Glutamatergic neuron (in vitro differentiated cells): Measurements from ENCODE around the gene GALNT7. TPM values are rescaled to one million over a fixed set of nuclear protein-coding genes. Genes with fewer than 3 reads are reported as not detected.

ENCODE experiments used
- DNase-seq: peaks from one replicate; pipeline ENCODE4 v3.0.0; 2022
- H3K27ac Mint-ChIP-seq: one replicate; pipeline ENCODE4 v1.8.0; 2020; ENCODE audit warnings: mild to moderate bottlenecking, mixed read lengths, inconsistent platforms; ENCODE audit not compliant: unreplicated experiment
- H3K27me3 Mint-ChIP-seq: one replicate; pipeline ENCODE4 v1.8.0; 2020; ENCODE audit warnings: mild to moderate bottlenecking, moderate library complexity, mixed read lengths, inconsistent platforms; ENCODE audit not compliant: unreplicated experiment
- H3K36me3 Mint-ChIP-seq: one replicate; pipeline ENCODE4 v1.8.0; 2020; ENCODE audit warnings: mild to moderate bottlenecking, mixed read lengths, inconsistent platforms; ENCODE audit not compliant: unreplicated experiment
- H3K4me1 Mint-ChIP-seq: one replicate; pipeline ENCODE4 v1.8.0; 2020; ENCODE audit warnings: mild to moderate bottlenecking, low read depth, mixed read lengths, inconsistent platforms; ENCODE audit not compliant: unreplicated experiment
- H3K4me3 Mint-ChIP-seq: one replicate; pipeline ENCODE4 v1.8.0; 2020; ENCODE audit warnings: mild to moderate bottlenecking, mixed read lengths, inconsistent platforms; ENCODE audit not compliant: unreplicated experiment
- H3K9me3 Mint-ChIP-seq: one replicate; pipeline ENCODE4 v1.8.0; 2020; ENCODE audit warnings: mild to moderate bottlenecking, moderate library complexity, mixed read lengths, inconsistent platforms; ENCODE audit not compliant: unreplicated experiment
- total RNA-seq: library from RNA; stranded (reverse); fragmentation: NEBNext Ultra II Directional; extraction: Animal tissue kit (Norgen Biotek cat#: 25700); gene quantifications from one replicate; pipeline ENCODE4 v1.2.1, GENCODE V29; 2021; ENCODE audit not compliant: unreplicated experiment
- TF ChIP-seq, protein P1 (sequence below): fragments of 200-600 bp; sonication (generic); IDR thresholded peaks from one replicate; pipeline ENCODE4 v1.5.0; 2021; ENCODE audit not compliant: partially characterized antibody, unreplicated experiment

Gene GALNT7
- total RNA-seq, 1 donor from 2014 or later: 17.9 TPM

DNA sequence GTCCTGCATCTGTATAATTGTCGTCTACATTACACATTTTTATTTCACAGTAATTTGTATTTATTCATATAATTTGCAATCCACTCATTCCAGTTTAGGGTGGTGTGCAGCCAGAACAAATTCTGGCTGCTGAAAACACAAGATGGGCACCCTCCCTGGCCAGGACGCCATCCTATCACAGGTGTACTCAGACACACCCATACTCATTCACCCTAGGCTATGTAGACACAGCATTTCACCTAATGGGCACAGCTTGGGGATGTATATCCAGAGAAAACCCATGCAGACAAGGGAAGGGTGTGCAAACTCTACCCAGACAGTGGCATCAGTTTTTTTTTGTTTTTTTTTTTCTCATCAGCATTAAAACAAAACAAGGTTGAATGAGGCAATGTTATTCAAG is 92.4 kb downstream of the GALNT7 start:
- no peak overlapping the region for H3K4me3 Mint-ChIP-seq
- peaks cover 3% of the 10 kb centered on the region for H3K9me3 Mint-ChIP-seq
- H3K36me3 Mint-ChIP-seq: no peaks in the 10 kb centered on the region
- TF ChIP-seq, protein P1, sequence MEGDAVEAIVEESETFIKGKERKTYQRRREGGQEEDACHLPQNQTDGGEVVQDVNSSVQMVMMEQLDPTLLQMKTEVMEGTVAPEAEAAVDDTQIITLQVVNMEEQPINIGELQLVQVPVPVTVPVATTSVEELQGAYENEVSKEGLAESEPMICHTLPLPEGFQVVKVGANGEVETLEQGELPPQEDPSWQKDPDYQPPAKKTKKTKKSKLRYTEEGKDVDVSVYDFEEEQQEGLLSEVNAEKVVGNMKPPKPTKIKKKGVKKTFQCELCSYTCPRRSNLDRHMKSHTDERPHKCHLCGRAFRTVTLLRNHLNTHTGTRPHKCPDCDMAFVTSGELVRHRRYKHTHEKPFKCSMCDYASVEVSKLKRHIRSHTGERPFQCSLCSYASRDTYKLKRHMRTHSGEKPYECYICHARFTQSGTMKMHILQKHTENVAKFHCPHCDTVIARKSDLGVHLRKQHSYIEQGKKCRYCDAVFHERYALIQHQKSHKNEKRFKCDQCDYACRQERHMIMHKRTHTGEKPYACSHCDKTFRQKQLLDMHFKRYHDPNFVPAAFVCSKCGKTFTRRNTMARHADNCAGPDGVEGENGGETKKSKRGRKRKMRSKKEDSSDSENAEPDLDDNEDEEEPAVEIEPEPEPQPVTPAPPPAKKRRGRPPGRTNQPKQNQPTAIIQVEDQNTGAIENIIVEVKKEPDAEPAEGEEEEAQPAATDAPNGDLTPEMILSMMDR: no peak
- H3K27me3 Mint-ChIP-seq: no peaks in the 10 kb centered on the region
- DNase-seq: no peak
- peaks cover 9% of the 10 kb centered on the region for H3K4me1 Mint-ChIP-seq
- H3K27ac Mint-ChIP-seq: no peak overlapping the region

DNA sequence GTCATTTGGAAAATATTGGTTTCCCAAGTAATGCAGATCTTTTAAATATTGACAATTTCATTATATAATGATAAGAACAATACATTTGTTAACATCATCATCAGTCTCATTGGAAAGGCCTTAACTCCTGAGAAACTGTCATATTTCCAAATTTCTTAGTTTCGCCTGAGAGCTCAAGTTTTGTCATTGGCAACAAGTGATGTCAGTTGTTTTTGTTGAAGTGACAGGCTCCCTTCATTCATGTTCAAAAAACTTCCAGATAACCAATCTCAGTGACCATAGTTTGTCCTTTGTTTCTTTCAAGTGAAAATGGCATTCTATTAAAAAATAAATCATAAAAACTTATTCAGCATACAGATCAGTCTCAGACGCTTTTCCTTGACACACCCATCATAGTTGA is 93.8 kb downstream of the GALNT7 start:
- no peak for DNase-seq
- TF ChIP-seq, protein P1: no peak
- Mint-ChIP-seq H3K27me3 (no peaks in the 10 kb centered on the region), H3K4me3 (no peak overlapping the region), H3K27ac (no peak overlapping the region), H3K9me3 (peaks cover 3% of the 10 kb centered on the region), H3K4me1 (peaks cover 9% of the 10 kb centered on the region), H3K36me3 (no peaks in the 10 kb centered on the region)

DNA sequence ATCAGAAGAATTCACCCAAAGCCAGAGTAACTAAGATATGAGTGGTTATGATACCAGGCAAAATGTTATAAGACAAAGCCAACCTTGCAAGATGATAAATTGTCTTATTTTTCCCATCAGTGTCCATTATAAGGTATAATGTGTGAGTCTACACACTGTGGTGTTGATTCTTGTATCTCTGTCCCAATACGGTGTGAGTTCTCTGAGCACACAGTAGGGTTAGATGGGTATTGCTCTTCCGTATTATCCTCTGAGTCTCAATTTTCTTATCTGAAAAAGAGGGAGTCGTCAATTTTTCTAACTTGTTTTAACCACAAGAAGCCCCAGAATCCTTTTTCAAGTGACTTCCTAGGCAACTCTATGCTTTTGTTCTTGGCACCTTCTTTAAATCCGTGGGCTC is 95.6 kb downstream of the GALNT7 start:
- peaks cover 8% of the 10 kb centered on the region for H3K4me1 Mint-ChIP-seq
- peak overlapping the region; percentile 7 for H3K27ac Mint-ChIP-seq
- no peak for DNase-seq
- H3K4me3 Mint-ChIP-seq: no peak overlapping the region
- TF ChIP-seq, protein P1: no peak
- no peaks in the 10 kb centered on the region for H3K36me3 Mint-ChIP-seq
- H3K27me3 Mint-ChIP-seq: no peaks in the 10 kb centered on the region
- peaks cover 3% of the 10 kb centered on the region for H3K9me3 Mint-ChIP-seq

DNA sequence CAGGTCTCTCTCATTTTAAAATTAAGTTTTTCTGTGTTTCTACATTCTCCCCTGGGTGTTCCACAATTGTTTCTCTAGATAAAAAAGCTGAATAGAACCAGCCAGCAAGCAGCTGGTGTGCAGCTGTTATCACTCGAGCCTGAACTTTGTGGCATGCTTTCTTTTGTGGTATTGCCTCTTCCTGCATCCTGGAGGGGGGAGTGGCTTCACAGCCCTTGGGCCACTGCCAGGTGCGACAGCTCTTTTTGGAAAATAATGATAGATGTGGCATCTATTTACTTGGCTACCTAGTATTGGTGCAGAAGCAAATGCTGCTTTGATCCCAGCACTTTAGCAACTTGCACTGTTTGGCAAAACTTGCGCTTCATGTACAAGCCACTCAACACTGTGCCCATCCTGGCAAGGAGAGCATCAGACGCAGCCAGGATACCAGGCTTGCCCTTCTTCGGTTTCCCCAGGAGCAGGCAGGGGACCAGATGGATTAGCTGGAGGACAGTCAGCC is 96.1 kb downstream of the GALNT7 start:
- Mint-ChIP-seq H3K4me3 (no peak overlapping the region), H3K27me3 (no peaks in the 10 kb centered on the region), H3K27ac (peak overlapping the region; percentile 7), H3K36me3 (no peaks in the 10 kb centered on the region), H3K4me1 (peaks cover 9% of the 10 kb centered on the region), H3K9me3 (peaks cover 3% of the 10 kb centered on the region)
- no peak for DNase-seq
- TF ChIP-seq, protein P1: no peak

DNA sequence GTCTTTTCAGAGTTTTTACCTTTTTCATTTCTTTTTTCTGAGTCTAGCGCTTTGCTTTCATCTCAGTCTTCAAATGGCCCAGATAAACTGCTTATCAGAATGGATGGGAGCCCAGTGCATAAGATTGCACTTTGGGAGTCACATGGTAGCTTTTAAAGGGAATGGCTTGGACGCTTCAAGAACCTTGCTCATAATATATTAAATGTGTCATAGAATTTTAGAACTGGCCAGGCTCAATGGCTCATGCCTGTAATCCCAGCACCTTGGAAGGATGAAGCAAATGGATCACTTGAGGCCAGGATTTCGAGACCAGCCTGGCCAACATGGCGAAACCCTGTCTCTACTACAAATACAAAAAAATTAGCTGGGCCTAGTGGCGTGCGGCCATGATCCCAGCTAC is 97.1 kb downstream of the GALNT7 start:
- no peaks in the 10 kb centered on the region for H3K36me3 Mint-ChIP-seq
- H3K27me3 Mint-ChIP-seq: no peaks in the 10 kb centered on the region
- no peak overlapping the region for H3K4me3 Mint-ChIP-seq
- H3K27ac Mint-ChIP-seq: no peak overlapping the region
- TF ChIP-seq, protein P1: no peak
- no peak for DNase-seq
- H3K4me1 Mint-ChIP-seq: peaks cover 9% of the 10 kb centered on the region
- H3K9me3 Mint-ChIP-seq: peaks cover 3% of the 10 kb centered on the region
